GM21723 (cell line): ENCODE measurements around the gene ROS1.
"Not testable (repeated sequence)": the region's sequence is repeated elsewhere in the genome, so short reads cannot be mapped to it uniquely, and the experiment has no call there.

Experiments used
- ATAC-seq: cut with Tn5 transposase; IDR thresholded peaks from one replicate; pipeline ENCODE4 v1.9.1; 2021; ENCODE audit warnings: mild to moderate bottlenecking, moderate library complexity; ENCODE audit not compliant: unreplicated experiment

ROS1 gene

DNA sequence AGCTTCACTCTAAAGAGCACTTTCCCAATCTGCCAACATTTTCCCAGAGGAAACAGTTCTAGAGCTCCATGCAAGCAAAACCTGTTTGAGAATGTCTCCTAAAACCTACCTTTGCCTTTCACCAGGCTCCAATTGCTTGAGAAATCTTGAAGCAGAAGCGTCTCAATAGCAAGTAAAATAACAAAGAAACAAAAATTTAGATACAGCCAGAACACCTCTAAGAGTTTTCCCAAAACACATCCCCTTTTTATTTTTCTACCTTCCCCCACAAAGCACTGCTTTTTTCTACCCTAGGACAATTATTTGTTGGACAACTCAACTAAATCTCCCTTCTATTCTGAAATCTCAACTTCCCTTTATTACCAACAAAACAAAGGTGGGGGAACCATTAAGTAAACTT is 156.8 kb downstream of the ROS1 start:
- ATAC-seq = no peak

GRCh38 chr6:117267766-117268534 is 157.8 kb downstream of the ROS1 start:
- ATAC-seq = no peak

- ATAC-seq = no peak
These were observed 158.7 kb downstream of the ROS1 start for GRCh38 chr6:117267054-117267347.

GRCh38 chr6:117266257-117267053 is 159.3 kb downstream of the ROS1 start:
- no peak for ATAC-seq

GRCh38 chr6:117265410-117266256 is 160.1 kb downstream of the ROS1 start, which contains the start of gene VGLL2:
Gene VGLL2, plus strand, starts transcription at chr6:117265558. Its CDS starts 206 bp downstream, at chr6:117265764.
- ATAC-seq = peak; percentile 29

DNA sequence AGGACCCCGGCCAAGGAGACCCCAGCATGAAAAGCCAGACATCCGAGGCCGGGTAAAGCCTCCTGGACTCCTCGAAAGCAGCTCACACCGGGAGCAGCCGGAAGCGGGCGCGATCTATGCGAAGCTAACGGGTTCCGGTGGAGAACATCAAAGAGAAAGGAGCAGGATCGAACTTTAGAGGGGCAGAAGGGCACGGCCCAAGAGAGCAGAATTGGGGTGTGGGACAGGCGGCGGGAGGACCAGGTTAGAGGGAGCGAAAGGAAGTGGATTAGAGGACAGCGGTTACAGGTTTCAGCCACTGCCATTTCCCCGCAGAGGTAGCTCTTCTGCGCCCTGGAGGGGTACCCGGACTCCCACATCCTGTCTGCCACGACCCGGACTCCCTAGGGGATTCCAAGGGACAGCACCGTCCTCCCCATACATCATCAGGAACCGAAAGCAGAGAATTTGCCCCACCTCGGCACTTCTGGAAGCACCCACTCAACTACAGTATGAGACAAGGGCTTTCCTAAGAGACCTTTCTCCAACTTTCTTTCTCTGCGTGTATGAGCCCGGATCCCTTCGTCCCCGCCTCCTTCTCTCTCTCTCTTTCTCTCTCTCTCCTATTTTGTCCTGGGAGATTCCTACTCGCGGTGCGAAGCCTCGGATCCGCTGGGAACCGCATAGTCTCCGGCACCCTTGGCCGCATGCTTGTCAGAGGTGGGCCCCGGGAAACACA is 160.9 kb downstream of the ROS1 start:
- ATAC-seq = peak; percentile 62

DNA sequence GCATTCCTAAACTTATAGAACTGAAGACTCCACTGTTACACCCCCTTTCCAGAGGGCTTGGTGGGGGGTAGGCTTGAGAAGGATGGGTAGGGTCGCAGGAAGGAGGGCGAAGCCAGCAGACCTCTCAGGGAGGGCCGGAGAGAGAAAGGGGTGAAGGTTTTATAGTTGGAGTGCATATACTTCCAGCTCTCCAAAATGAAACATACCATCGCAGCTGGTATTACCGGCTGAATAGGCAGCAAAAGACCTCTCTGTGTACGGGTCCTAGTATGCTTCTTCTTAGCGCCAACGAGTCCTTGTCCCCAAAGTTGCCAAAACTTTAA is 161.4 kb downstream of the ROS1 start:
- peak; percentile 11 for ATAC-seq

DNA sequence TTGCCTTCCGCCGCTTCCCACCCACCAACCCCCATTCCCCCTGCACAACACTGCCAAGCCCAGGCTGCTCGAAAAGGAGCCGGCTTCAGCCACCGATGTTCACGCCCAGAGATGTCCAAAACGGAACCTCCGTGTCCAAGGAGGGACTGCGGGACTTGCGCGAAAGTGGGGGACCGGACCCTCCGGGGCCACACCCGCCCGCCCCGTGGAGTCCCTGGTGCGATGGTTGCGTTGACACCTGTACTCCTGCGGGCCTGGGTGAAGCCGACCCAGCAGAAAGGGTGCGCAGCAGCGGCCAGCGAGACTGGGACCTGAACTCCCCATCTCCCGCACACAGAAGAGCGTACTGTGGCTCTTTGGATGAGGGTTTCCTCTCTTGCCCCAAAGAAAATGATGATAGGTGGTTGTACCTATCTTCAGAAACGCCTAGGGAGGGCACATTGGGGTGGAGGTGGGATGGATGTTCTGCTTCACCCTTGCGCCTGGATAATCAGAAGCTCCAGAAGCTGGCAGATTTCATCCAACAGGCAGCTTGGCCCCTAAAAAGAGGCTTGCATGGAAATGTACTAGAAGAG is 162.3 kb downstream of the ROS1 start:
- no peak for ATAC-seq

DNA sequence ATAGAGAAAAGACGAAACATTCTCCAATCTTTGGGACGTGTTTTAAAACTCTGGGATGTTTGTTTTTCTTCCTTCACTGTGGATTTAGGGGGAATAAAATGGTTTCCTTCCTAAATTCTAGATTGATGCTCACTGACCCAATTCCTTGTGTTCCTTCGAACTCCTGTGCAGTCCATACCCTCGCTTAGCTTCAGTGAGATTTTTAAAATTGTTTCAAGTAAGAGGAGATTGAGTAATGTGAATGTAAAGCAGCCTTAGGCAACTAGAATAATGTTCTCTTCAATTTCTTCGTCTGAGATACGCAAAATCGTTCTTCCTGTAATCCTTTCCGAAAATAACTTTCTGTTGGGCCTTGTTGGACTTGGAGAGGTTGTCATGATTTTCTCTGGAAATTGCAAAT is 162.9 kb downstream of the ROS1 start:
- ATAC-seq = no peak

DNA sequence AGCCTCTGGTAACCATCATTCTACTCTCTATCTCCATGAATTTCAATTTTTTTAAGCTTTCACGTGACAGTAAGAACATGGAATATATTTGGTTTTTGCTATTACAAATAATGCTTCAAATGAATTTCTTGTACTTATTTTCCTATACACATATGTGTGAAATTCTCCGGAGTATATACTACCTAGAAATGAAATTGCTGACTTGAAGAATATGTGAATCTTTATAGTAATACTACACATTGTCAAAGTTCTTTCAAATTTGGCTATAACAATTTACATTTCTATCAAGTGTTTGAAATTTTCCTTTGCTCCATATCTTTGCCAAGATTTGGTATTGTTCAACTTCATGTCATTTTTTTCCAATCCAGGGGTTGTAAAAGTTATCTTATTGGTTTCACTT is 172.0 kb downstream of the ROS1 start:
- no peak for ATAC-seq

DNA sequence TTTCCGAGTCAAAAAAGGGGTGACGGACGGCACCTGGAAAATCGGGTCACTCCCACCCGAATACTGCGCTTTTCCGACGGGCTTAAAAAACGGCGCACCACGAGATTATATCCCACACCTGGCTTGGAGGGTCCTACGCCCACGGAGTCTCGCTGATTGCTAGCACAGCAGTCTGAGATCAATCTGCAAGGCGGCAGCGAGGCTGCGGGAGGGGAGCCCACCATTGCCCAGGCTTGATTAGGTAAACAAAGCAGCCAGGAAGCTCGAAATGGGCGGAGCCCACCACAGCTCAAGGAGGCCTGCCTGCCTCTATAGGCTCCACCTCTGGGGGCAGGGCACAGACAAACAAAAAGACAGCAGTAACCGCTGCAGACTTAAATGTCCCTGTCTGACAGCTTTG is 180.8 kb downstream of the ROS1 start:
- not testable (repeated sequence) for ATAC-seq

- ATAC-seq = not testable (repeated sequence)
These were observed 181.2 kb downstream of the ROS1 start for GRCh38 chr6:117244571-117244970.
